Activated CD4-positive, alpha-beta T cell treated with anti-CD3 and anti-CD28 coated beads, Interleukin-2, amount 50 U/mL, for 4 hours (primary cell): ENCODE results near the gene STMN3.
A peak's percentile ranks its signal among the peaks of the same experiment; 100 is the strongest.

ENCODE experiments used
- DNase-seq, 2 experiments: peaks; one replicate each; pipeline ENCODE4 v3.0.0-alpha.2; 2020

STMN3 gene

DNA sequence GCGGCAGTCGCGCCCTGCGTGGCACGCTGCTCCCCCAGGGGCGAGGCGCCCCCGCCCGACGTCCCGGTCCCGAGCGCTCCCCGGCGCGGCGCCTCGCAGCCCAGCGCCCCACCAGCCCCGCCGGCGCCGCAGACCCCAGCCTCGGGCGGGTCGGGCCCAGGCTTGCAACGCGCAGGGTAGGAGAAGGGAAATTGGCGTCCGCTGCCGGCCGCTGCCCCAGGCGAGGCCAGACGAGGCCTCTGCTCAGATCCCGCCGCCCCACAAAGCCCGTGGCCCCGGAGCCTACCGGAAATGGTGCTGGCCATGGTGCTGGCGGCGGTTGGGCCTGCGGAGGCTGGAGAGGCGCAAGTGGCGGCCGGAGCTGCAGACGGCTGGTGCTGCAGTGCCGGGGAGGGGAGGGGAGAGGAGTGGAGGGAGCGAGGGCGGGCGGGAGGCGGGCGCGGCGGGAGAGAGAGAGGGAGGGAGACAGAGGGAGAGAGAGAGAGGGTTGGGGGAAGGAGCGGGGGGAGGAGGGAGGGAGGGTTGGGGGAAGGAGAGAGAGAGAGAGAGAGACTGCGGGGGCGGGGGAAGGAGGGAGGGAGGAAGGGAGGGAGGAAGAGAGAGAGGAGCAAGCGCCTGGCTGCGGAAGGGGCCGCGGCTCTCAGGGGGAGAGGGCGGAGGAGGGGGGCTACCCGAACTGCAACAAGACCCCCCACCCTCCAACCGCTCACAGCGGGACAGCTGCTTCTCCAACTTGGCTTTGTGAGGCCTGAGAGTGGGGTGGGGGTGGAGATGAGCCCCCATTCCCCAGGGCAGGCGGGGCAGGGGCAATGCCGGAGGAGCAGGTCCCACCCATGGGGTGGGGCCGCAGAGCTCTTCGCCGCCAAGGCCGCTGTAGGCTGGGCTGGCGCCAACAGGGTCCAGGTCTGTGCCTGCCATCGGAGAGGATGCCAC lies at the start of gene STMN3:
STMN3 (minus strand) TSS at position 384 of the 933 bp plus-strand sequence; CDS start at position 305, 79 bp downstream.
- DNase-seq = peak; percentile 61 to 67

GRCh38 chr20:63702036-63702665 lies 48.9 kb upstream of the STMN3 start:
- DNase-seq = no peak

- no peak for DNase-seq
These were observed 48.3 kb upstream of the STMN3 start for GRCh38 chr20:63701329-63702035.

- DNase-seq = no peak
These were observed 47.8 kb upstream of the STMN3 start for GRCh38 chr20:63701051-63701328.

DNA sequence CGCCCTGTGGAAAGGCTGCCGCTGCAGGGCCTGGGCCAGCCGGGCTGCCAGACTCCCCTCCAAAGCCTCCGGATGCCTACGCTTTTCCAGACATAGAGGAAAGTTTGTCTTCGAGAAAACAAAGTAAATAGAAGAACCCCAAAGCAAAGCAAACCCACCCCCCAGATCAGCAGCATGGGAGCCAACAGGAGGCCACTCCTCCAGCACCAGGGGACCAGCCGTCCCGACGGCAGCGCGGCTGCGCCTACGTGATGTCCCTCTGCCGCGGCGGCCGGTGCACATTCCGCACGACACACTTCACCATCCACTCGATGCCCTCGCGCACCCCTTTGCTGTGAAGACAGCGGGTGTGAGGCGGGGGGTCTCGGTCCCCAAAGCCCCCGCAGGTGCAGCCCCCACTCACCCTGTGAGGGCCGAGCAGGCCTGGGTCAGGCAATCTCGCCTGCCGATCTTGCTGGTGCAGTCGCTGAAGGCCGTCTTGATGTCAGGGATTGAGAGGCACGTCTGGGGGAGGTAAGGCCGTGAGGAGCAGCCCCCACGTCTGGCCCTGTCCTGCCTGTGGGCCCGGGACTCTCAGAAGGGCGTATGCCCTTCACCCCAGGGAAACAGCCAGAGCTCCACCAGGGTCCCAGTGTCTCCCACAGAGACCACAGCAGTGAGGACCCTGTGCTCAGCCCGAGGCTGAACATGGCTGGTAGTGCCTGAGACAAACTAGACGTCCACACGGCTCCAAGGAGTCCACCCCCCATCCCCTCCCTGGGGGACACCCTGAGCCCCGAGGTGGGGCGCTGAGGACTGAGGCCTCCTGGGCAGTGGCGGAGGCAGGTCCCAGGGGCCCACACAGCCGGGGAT lies 47.2 kb upstream of the STMN3 start:
- DNase-seq = no peak

DNA sequence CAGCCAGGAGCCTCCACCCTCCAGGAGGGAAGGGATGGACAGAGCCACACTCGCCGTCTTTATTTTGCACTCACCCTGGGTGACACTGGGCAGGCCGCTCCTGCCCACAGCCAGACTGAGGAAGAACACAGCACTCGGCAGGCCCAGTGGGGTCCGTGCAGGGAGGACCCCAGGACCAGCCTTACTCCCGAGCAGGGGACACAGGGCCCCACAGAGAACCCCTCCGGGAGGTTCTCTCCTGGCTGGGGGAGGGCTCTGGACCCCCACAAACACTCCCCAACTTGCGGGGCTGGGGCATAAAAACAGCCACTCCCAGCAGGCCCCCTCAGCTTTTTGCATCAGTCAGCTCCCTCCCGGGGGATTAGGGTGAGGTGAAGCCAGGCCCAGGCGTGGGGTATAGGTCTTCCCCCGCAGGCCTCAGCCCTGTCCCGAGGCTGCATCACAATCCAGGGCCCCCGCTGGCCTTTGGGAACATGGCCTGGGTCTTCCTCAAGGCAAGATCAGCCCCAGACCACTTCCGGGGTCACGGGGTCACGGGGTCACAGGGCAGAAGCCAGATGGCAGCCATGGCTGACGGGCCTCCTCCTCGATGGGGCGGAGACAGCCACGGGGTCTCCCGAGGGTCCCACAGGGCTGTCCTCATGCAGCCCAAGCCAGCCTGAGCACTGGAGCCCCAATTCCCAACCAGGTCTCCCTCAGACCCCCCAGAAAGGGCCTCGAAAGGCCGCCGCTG lies 46.4 kb upstream of the STMN3 start:
- DNase-seq = no peak

DNA sequence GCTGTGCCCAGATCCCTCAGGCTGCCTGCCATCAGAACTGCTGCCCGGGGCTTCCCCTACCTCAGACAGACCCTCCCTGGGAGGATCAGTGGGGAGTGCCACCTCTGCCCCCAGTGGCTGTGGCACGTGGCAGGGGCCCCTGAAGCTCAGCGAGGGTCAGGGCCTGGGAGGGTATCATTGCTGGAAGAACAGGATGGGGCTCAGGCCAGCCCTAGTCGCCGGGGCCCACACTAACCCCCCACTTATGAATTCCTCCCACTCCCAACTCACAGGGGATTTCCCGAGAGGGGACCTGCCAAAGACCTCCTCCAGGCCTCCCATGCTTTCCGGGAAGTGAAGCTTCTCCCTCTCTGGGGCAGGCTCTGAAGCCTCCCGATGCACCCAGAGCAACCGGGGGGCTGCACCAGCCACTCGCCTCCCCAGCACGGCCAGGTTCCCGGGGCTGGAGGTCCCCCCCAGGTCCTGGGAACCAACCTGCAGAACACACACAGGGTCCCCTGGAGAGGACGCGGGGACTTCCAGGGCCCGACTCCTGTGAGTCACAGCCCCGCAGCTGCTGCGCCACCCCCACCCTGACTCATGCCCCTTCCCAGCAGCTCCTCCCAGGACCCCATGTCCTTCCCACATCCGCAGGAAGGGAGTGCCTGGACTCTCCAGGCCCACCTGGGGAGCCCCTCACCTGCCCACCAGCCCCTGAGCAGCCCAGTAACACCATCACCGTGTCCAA lies 45.7 kb upstream of the STMN3 start:
- DNase-seq = peak; percentile 32 to 40

DNA sequence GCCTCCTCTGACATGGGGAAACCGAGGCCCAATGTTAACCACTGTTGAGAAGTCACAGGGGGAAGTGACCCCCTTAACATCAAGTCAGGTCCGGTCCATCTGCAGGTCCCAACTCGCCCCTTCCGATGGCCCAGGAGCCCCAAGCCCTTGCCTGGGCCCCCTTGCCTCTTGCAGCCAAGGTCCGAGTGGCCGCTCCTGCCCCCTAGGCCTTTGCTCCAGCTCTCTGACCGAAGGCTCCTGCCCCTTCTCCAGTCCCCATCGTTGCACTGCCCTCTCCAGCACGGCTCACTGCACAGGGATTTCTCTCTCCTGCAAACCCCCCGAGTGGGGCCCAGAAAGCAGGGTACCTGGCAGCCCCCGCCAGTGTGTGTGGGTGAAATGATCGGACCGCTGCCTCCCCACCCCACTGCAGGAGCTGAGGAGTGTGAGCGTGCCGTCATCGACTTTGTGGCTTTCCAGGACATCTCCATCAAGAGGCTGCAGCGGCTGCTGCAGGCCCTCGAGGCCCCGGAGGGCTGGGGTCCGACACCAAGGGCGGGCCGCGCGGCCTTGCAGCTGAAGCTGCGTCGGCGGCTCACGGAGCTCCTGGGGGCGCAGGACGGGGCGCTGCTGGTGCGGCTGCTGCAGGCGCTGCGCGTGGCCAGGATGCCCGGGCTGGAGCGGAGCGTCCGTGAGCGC lies 44.8 kb upstream of the STMN3 start:
- DNase-seq = no peak

- no peak for DNase-seq
These were observed 44.2 kb upstream of the STMN3 start for GRCh38 chr20:63697357-63697867.

GRCh38 chr20:63696628-63697356 lies 43.6 kb upstream of the STMN3 start, which contains the start of gene TNFRSF6B:
TSS of gene TNFRSF6B (plus strand) at chr20:63696652. CDS start at chr20:63696768, 116 bp downstream.
- peak in 1 of 2 experiments; percentile 22 for DNase-seq

DNA sequence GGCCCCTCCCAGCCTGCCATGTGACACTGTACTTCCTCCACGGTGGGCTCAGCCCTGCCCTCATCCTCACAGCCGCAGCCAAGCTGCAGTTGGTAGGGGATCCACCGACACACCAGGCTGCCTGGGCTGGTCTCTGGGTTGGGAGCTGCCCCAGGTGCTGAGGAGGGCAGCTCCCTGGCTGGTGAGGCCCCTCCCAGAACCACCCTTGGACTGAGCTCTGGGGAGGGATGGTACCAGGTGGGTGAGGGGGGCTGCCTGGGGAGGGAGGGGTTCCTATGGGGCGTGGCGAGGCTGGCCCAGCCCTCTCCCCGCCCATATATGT lies 43.0 kb upstream of the STMN3 start:
- DNase-seq = no peak

- no peak for DNase-seq
These were observed 42.4 kb upstream of the STMN3 start for GRCh38 chr20:63695424-63696305.

GRCh38 chr20:63694584-63695423 lies 41.6 kb upstream of the STMN3 start:
- no peak for DNase-seq

- no peak for DNase-seq
These were observed 40.7 kb upstream of the STMN3 start for GRCh38 chr20:63693733-63694583.

- no peak for DNase-seq
These were observed 40.0 kb upstream of the STMN3 start for GRCh38 chr20:63693083-63693732.

DNA sequence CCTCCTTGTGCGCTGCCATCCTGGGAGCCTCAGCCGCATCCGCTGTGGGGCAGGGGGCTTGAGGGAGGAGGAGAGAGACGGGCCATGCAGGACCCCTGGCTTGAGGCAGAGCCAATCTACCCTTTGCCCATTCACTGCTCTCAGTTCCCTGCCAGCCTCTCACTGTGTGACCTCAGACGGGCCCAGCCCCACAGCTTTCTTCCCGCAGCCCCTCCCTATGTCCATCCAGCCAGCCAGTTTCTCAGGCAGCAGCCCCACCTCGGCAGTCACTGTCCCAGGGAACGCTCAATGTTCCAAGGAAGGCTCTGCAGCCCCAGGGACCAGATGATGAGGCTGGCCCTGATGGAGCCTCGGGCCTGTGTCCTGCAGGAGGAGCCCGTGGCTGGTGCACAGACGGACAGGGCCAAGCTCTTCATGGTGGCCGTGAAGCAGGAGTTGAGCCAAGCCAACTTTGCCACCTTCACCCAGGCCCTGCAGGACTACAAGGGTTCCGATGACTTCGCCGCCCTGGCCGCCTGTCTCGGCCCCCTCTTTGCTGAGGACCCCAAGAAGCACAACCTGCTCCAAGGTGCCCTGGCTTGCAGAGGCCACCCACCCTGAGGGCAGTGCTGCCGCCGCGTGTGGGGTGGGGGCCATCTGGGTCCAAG lies 39.3 kb upstream of the STMN3 start:
- no peak for DNase-seq
